GM12878 (cell line): ENCODE measurements around the gene RCCD1. TPM values are rescaled to one million over a fixed set of nuclear protein-coding genes. Genes with fewer than 3 reads are reported as not detected.
A peak's percentile ranks its signal among the peaks of the same experiment; 100 is the strongest.

Experiments
- BACH1 ChIP-seq: fragments of 450-650 bp; IDR thresholded peaks from 2 replicates; pipeline ENCODE4 v1.6.1; 2017; ENCODE audit warnings: mild to moderate bottlenecking, borderline replicate concordance
- BCL11A ChIP-seq: IDR thresholded peaks from 2 replicates; pipeline ENCODE4 v1.6.1; 2011; ENCODE audit warnings: low read depth, low read length
- BRCA1 ChIP-seq: IDR thresholded peaks from 2 replicates; pipeline ENCODE4 v1.6.1; 2011; ENCODE audit warnings: low read depth, low read length, improper control_type of control experiment
- CBFB ChIP-seq: IDR thresholded peaks from 2 replicates; pipeline ENCODE4 v1.6.1; 2016; ENCODE audit warnings: antibody characterized with exemption, low read depth
- EP300 ChIP-seq, 2 experiments: fragments of 150-350 bp in 1 of 2; IDR thresholded peaks; 2 replicates each; pipeline ENCODE4 v1.6.1; 2011 to 2012; ENCODE audit warnings: low read depth in 2 of 2, low read length in 2 of 2, borderline replicate concordance in 1 of 2, improper control_type of control experiment in 1 of 2, inconsistent platforms in 1 of 2; ENCODE audit not compliant: control insufficient read depth in 1 of 2
- FOXM1 ChIP-seq: IDR thresholded peaks from 2 replicates; pipeline ENCODE4 v1.6.1; 2012; ENCODE audit warnings: low read depth, mild to moderate bottlenecking, inconsistent platforms, low read length, moderate library complexity
- NR2C1 ChIP-seq: fragments of 450-650 bp; IDR thresholded peaks from 2 replicates; pipeline ENCODE4 v1.6.1; 2017; ENCODE audit warnings: antibody characterized with exemption, mild to moderate bottlenecking, moderate library complexity
- POLR2AphosphoS2 ChIP-seq: IDR thresholded peaks from 2 replicates; pipeline ENCODE4 v1.6.1; 2011; ENCODE audit warnings: low read depth, mild to moderate bottlenecking, low read length, improper control_type of control experiment, moderate library complexity
- RAD51 ChIP-seq: fragments of 450-650 bp; IDR thresholded peaks from 2 replicates; pipeline ENCODE4 v1.6.1; 2016; ENCODE audit warnings: moderate library complexity, mild to moderate bottlenecking, inconsistent platforms
- RELA ChIP-seq: fragments of 450-650 bp; IDR thresholded peaks from 2 replicates; pipeline ENCODE4 v1.8.0; 2014; ENCODE audit warnings: borderline replicate concordance; ENCODE audit not compliant: partially characterized antibody
- SMAD1 ChIP-seq: fragments of 450-650 bp; IDR thresholded peaks from 2 replicates; pipeline ENCODE4 v1.6.1; 2018; ENCODE audit warnings: mild to moderate bottlenecking, low read depth; ENCODE audit not compliant: partially characterized antibody
- SMARCA5 ChIP-seq: fragments of 450-650 bp; IDR thresholded peaks from 2 replicates; pipeline ENCODE4 v1.6.1; 2017; ENCODE audit warnings: mild to moderate bottlenecking
- SPI1 ChIP-seq: IDR thresholded peaks from 2 replicates; pipeline ENCODE4 v1.6.1; 2011; ENCODE audit warnings: low read depth, mild to moderate bottlenecking, low read length, moderate library complexity, borderline replicate concordance; ENCODE audit not compliant: insufficient read depth
- STAT3 ChIP-seq: IDR thresholded peaks from 2 replicates; pipeline ENCODE4 v1.6.1; 2011; ENCODE audit warnings: low read depth, low read length, improper control_type of control experiment
- TBL1XR1 ChIP-seq: IDR thresholded peaks from 2 replicates; pipeline ENCODE4 v1.6.1; 2012; ENCODE audit warnings: low read depth, low read length, improper control_type of control experiment
- TCF7 ChIP-seq: IDR thresholded peaks from 2 replicates; pipeline ENCODE4 v1.6.1; 2014; ENCODE audit warnings: antibody characterized with exemption, borderline replicate concordance
- ZNF217 ChIP-seq: fragments of 450-650 bp; IDR thresholded peaks from 2 replicates; pipeline ENCODE4 v1.6.1; 2017; ENCODE audit warnings: antibody characterized with exemption, mild to moderate bottlenecking
- polyA plus RNA-seq, 11 experiments: library from polyadenylated mRNA; depleted of rRNA in 4 of 11; unstranded in 6 of 11; stranded (reverse) in 5 of 11; fragments of >200 nt; fragmentation: Nextera tagmentation in 4 of 11; fragmentation: Illumina TruSeq in 1 of 11; extraction: Ambion mirVana in 4 of 11; extraction: Trizol in 1 of 11; gene quantifications; 1 replicate in 1 of 11; 2 replicates in 10 of 11; pipeline versions ENCODE4 v1.2.1 to v1.2.3, GENCODE V29; 2011 to 2016; ENCODE audit warnings: inconsistent platforms in 2 of 11, missing spikeins in 2 of 11, low read depth in 1 of 11
- total RNA-seq, 4 experiments: library from RNA; depleted of rRNA in 3 of 4; stranded (reverse); fragments of >200 nt in 3 of 4; fragmentation: Illumina TruSeq in 1 of 4; extraction: Trizol in 1 of 4; gene quantifications; 2 replicates each; pipeline versions ENCODE4 v1.2.1 to v1.2.3, GENCODE V29; 2013 to 2021
- TF ChIP-seq, protein P1 (sequence below): fragments of 450-650 bp; formaldehyde crosslinking; IDR thresholded peaks from 2 replicates; pipeline ENCODE4 v1.5.0; 2022; ENCODE audit warnings: mild to moderate bottlenecking, missing genetic modification characterization
- TF ChIP-seq, protein P2 (sequence below): IDR thresholded peaks from 2 replicates; pipeline ENCODE4 v1.6.1; 2011; ENCODE audit warnings: low read depth, low read length, improper control_type of control experiment, borderline replicate concordance
- TF ChIP-seq, protein P3 (sequence below): fragments of 450-650 bp; IDR thresholded peaks from 2 replicates; pipeline ENCODE4 v1.6.1; 2017; ENCODE audit warnings: mild to moderate bottlenecking, moderate library complexity
- TF ChIP-seq, protein P4 (sequence below): fragments of 450-650 bp; IDR thresholded peaks from 2 replicates; pipeline ENCODE4 v1.6.1; 2016; ENCODE audit warnings: mild to moderate bottlenecking

Gene RCCD1
- total and polyA plus RNA-seq, 10 of the 15 experiments (the other 5 are each of a cell fraction or from before 2014, with no cell fraction given), result 5.2 to 30.4 (median 20.9) TPM

DNA sequence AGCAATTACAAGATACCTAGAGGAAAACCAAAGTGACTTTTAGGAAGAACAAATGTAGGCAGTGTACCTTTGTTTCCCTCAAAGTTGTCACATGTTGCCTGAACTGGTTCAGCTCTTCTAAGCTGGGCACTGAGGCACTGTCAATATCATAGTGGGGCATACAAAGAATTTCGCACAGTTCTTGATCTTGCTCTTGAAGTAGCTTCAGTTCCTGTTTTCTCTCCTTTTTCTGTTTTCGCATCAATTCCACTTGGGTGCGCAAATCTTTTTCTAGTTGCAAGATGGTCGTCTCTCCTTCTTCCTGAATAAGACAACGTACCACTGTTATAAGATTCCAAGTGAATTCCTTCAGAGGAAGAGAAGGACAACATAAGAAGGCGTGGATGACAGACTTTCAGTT lies 27.0 kb downstream of the RCCD1 start (continued):
- TF ChIP-seq, protein P1, sequence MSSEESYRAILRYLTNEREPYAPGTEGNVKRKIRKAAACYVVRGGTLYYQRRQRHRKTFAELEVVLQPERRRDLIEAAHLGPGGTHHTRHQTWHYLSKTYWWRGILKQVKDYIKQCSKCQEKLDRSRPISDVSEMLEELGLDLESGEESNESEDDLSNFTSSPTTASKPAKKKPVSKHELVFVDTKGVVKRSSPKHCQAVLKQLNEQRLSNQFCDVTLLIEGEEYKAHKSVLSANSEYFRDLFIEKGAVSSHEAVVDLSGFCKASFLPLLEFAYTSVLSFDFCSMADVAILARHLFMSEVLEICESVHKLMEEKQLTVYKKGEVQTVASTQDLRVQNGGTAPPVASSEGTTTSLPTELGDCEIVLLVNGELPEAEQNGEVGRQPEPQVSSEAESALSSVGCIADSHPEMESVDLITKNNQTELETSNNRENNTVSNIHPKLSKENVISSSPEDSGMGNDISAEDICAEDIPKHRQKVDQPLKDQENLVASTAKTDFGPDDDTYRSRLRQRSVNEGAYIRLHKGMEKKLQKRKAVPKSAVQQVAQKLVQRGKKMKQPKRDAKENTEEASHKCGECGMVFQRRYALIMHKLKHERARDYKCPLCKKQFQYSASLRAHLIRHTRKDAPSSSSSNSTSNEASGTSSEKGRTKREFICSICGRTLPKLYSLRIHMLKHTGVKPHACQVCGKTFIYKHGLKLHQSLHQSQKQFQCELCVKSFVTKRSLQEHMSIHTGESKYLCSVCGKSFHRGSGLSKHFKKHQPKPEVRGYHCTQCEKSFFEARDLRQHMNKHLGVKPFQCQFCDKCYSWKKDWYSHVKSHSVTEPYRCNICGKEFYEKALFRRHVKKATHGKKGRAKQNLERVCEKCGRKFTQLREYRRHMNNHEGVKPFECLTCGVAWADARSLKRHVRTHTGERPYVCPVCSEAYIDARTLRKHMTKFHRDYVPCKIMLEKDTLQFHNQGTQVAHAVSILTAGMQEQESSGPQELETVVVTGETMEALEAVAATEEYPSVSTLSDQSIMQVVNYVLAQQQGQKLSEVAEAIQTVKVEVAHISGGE, result no peak
- no peak for TF ChIP-seq BRCA1
- TF ChIP-seq EP300 (IDR thresholded peaks at IDR 0.05; ENCODE audit: borderline replicate concordance in 1 of 2, control insufficient read depth in 1 of 2, low read depth in 2 of 2, low read length in 2 of 2), result no peak
- TF ChIP-seq, protein P2, sequence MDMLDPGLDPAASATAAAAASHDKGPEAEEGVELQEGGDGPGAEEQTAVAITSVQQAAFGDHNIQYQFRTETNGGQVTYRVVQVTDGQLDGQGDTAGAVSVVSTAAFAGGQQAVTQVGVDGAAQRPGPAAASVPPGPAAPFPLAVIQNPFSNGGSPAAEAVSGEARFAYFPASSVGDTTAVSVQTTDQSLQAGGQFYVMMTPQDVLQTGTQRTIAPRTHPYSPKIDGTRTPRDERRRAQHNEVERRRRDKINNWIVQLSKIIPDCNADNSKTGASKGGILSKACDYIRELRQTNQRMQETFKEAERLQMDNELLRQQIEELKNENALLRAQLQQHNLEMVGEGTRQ, result no peak; the same call in 1 of the 2 replicates
- no peak for TF ChIP-seq RAD51
- no peak for TF ChIP-seq SMAD1
- TF ChIP-seq ZNF217, result no peak
- TF ChIP-seq SPI1, result peak; percentile 97
- no peak for TF ChIP-seq RELA
- TF ChIP-seq CBFB, result no peak
- TF ChIP-seq, protein P3, sequence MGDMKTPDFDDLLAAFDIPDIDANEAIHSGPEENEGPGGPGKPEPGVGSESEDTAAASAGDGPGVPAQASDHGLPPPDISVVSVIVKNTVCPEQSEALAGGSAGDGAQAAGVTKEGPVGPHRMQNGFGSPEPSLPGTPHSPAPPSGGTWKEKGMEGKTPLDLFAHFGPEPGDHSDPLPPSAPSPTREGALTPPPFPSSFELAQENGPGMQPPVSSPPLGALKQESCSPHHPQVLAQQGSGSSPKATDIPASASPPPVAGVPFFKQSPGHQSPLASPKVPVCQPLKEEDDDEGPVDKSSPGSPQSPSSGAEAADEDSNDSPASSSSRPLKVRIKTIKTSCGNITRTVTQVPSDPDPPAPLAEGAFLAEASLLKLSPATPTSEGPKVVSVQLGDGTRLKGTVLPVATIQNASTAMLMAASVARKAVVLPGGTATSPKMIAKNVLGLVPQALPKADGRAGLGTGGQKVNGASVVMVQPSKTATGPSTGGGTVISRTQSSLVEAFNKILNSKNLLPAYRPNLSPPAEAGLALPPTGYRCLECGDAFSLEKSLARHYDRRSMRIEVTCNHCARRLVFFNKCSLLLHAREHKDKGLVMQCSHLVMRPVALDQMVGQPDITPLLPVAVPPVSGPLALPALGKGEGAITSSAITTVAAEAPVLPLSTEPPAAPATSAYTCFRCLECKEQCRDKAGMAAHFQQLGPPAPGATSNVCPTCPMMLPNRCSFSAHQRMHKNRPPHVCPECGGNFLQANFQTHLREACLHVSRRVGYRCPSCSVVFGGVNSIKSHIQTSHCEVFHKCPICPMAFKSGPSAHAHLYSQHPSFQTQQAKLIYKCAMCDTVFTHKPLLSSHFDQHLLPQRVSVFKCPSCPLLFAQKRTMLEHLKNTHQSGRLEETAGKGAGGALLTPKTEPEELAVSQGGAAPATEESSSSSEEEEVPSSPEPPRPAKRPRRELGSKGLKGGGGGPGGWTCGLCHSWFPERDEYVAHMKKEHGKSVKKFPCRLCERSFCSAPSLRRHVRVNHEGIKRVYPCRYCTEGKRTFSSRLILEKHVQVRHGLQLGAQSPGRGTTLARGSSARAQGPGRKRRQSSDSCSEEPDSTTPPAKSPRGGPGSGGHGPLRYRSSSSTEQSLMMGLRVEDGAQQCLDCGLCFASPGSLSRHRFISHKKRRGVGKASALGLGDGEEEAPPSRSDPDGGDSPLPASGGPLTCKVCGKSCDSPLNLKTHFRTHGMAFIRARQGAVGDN, result peak; percentile 40; the same call in 1 of the 2 replicates
- no peak for TF ChIP-seq BCL11A
- TF ChIP-seq TCF7, result no peak
- no peak for TF ChIP-seq SMARCA5
- no peak for TF ChIP-seq BACH1
- no peak for TF ChIP-seq TBL1XR1
- TF ChIP-seq STAT3, result no peak
- TF ChIP-seq, protein P4, sequence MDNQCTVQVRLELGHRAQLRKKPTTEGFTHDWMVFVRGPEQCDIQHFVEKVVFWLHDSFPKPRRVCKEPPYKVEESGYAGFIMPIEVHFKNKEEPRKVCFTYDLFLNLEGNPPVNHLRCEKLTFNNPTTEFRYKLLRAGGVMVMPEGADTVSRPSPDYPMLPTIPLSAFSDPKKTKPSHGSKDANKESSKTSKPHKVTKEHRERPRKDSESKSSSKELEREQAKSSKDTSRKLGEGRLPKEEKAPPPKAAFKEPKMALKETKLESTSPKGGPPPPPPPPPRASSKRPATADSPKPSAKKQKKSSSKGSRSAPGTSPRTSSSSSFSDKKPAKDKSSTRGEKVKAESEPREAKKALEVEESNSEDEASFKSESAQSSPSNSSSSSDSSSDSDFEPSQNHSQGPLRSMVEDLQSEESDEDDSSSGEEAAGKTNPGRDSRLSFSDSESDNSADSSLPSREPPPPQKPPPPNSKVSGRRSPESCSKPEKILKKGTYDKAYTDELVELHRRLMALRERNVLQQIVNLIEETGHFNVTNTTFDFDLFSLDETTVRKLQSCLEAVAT, result no peak
- TF ChIP-seq POLR2AphosphoS2, result no peak
- no peak for TF ChIP-seq NR2C1
- TF ChIP-seq FOXM1, result no peak; the same call in 1 of the 2 replicates
